ENCODE results near the gene GPC1.

The GPC1 gene

DNA sequence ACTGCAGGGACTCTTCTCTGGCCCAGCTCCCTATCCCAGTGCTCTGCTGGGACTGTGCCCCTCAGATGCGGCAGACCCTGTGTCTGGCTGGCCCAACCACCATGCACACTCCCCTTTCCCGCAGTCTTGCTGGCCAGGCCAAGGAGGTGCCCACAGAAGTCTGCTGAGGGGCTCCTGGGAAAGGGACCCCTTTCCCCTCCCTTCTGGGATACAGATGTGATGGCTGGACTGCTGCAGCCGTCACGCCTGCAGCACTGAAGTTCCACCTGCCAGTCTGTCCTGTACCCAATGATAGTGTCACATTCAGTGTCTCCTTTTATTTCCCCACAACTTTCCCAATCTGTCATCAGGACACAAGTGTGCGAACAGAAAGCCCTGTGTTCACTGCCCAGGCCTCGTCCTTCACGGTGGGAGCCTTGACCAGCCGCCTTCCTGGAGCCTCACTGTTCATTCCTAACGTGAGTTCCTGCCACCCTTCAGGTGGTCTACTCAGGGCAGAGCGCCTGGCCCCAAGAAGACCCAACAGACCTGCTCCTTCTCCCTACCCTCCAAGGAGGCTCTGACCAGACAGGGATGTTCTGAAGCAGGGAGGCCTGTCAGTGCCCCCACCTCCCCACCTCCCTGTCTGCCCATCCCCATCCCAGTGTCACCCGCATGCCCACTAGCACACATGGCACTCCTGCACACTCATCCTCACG lies 75.2 kb downstream of the GPC1 start:
- Histone ChIP-seq H3K27ac (ENCODE audit: low read depth, low read length) (no peak overlapping the region), H3K4me1 (ENCODE audit: control insufficient read depth, insufficient read depth, low read length) (no peaks in the 10 kb centered on the region), H3K9me3 (ENCODE audit: control insufficient read depth, insufficient read depth, low read length) (no peaks in the 10 kb centered on the region), H3K9ac (ENCODE audit: low read depth, low read length) (no peak overlapping the region), H3K27me3 (ENCODE audit: control insufficient read depth, insufficient read depth, low read length) (no peaks in the 10 kb centered on the region), H3K36me3 (ENCODE audit: control insufficient read depth, insufficient read depth, low read length) (no peaks in the 10 kb centered on the region), H3K4me3 (ENCODE audit: low read depth, low read length) (no peak overlapping the region)

DNA sequence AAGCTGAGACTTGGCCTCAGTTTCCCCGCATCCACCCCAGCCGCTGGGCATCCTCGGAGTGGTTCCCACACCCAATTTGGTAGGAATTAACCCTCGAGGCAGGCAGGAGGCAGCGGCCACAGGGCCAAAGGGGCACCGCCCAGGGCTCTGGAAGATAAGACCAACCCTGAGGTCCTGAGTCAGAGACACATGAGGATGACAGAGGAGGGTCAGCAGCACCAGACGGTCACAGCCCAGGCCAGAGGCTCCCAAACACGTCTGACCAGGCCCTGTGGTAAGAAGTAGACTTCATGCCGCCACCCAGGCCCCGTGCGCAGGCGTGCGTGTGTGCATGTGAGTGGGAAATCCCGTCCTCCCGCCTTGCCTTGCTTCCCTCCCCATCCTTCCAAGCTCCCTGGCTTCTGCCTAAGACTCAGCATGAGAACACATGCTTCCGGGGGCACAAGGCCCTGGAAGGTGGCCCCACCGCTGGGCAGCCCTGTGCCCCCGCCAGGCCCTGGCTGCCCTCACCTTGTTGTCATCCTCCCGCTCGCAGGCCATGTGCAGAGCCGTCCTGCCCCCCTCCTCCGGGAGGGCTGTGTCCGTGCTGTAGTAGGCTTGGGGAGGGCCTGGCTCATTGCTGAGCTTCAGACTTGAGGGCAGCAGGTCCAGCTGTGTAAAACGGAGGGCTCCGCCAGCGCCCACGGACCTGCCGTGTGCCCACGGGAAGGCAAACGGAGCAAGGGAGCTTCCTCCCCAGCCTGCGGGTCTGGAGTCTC lies 76.1 kb downstream of the GPC1 start:
- no peaks in the 10 kb centered on the region for H3K9me3 ChIP-seq (ENCODE audit: control insufficient read depth, insufficient read depth, low read length)
- H3K27me3 ChIP-seq (ENCODE audit: control insufficient read depth, insufficient read depth, low read length), result no peaks in the 10 kb centered on the region
- no peak overlapping the region for H3K27ac ChIP-seq (ENCODE audit: low read depth, low read length)
- no peak overlapping the region for H3K4me3 ChIP-seq (ENCODE audit: low read depth, low read length)
- H3K9ac ChIP-seq (ENCODE audit: low read depth, low read length), result no peak overlapping the region
- H3K36me3 ChIP-seq (ENCODE audit: control insufficient read depth, insufficient read depth, low read length), result no peaks in the 10 kb centered on the region
- H3K4me1 ChIP-seq (ENCODE audit: control insufficient read depth, insufficient read depth, low read length), result no peaks in the 10 kb centered on the region

DNA sequence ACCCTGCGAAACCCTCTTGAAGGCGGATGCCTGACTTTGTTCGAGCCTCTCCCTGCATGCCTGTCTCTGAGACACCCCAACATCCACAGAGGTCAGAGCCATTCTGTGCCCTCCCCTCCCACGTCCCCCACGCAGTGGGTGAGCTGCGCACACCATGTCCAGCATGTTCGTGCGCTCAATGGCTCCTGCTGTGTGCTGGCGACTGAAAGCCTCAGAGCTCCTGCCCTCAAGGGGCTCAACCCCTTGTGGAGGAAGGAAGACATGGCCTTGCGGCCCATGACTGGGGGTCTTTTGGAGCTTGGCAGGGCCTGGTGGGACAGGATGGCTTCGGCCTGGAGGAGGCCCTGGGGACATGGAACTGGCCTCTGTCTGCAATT lies 76.6 kb downstream of the GPC1 start:
- Histone ChIP-seq H3K9me3 (ENCODE audit: control insufficient read depth, insufficient read depth, low read length) (no peaks in the 10 kb centered on the region), H3K36me3 (ENCODE audit: control insufficient read depth, insufficient read depth, low read length) (no peaks in the 10 kb centered on the region), H3K27ac (ENCODE audit: low read depth, low read length) (no peak overlapping the region), H3K4me1 (ENCODE audit: control insufficient read depth, insufficient read depth, low read length) (no peaks in the 10 kb centered on the region), H3K4me3 (ENCODE audit: low read depth, low read length) (no peak overlapping the region), H3K9ac (ENCODE audit: low read depth, low read length) (no peak overlapping the region), H3K27me3 (ENCODE audit: control insufficient read depth, insufficient read depth, low read length) (no peaks in the 10 kb centered on the region)

DNA sequence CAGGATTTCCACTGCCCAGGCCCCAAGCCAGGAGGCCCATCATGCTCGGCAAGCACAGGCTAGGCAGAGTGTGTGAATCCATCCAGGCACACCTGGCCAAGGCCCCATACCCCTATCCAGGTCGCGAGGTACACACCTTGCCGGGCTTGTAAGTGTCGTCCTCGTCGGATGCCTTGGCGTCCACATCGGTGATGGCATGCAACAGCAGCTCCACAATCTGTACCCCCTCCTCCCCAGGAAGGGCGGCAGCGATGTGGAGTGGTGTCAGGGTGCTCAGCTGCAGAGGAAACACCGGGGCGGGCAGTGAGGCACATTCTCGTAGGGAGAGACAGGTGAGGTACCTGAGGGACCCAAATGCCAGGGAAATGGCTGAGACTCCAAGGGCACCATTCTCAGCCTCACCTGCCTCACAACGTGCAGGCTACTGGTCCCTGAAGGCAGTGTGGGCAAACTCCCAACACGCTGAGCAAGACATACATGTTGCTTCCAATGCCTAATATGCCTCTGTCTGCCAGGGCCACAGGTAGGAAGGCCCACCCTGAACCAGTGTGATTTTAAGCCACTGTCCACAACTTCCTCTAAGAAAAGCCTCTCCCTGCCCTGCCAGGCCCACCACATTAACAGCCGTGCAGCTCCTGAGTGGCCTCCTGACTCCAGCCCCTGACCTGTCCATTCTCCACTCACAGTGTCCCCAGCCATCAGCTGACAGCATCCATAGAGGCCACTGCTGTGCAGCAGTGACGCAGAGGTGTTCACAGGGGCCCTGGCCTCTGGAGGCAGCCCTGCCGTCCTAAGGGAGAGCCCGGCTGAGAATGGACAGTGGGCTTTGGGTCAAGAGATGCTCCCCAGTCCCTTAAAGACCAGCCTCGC lies 77.4 kb downstream of the GPC1 start:
- Histone ChIP-seq H3K27me3 (ENCODE audit: control insufficient read depth, insufficient read depth, low read length) (no peaks in the 10 kb centered on the region), H3K4me1 (ENCODE audit: control insufficient read depth, insufficient read depth, low read length) (no peaks in the 10 kb centered on the region), H3K9me3 (ENCODE audit: control insufficient read depth, insufficient read depth, low read length) (no peaks in the 10 kb centered on the region), H3K4me3 (ENCODE audit: low read depth, low read length) (no peak overlapping the region), H3K36me3 (ENCODE audit: control insufficient read depth, insufficient read depth, low read length) (no peaks in the 10 kb centered on the region), H3K9ac (ENCODE audit: low read depth, low read length) (no peak overlapping the region), H3K27ac (ENCODE audit: low read depth, low read length) (no peak overlapping the region)

DNA sequence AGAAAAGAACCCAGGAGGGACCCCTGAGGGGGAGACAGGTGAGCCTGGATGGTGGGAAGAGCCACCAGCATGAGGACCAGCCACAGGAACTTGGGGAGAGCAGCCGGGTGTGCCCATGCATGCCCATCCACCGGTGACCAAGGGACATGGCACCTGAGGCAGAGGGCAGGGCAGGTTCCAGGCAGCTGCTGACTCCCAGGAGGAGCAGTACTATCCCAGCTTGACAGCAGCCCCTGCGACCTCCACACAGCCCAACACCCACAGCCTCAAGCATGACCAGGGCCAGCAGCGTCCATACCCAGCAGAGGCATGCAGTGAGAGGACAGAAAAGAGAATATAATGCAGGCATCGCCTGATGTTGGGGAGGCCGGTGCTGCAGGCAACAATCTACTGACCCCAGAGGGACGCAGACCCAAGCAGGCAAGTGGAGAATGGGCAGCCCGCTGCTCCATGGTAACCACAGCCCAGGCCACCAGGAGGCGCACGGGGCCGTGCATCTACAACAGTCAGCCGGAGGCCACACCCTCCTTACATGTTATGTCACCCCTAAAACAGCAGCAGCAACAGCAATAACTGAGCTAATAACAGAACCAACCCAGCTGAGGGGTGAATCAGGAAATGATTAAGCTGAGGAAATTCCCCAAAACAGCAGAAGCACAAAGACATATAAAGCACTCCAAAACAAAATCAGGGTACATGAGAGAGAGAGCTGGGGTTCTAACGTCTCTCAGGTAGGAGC lies 78.3 kb downstream of the GPC1 start:
- no peak overlapping the region for H3K9ac ChIP-seq (ENCODE audit: low read depth, low read length)
- no peak overlapping the region for H3K4me3 ChIP-seq (ENCODE audit: low read depth, low read length)
- H3K9me3 ChIP-seq (ENCODE audit: control insufficient read depth, insufficient read depth, low read length), result no peaks in the 10 kb centered on the region
- H3K4me1 ChIP-seq (ENCODE audit: control insufficient read depth, insufficient read depth, low read length), result no peaks in the 10 kb centered on the region
- no peak overlapping the region for H3K27ac ChIP-seq (ENCODE audit: low read depth, low read length)
- H3K27me3 ChIP-seq (ENCODE audit: control insufficient read depth, insufficient read depth, low read length), result peaks cover 6% of the 10 kb centered on the region
- H3K36me3 ChIP-seq (ENCODE audit: control insufficient read depth, insufficient read depth, low read length), result no peaks in the 10 kb centered on the region

DNA sequence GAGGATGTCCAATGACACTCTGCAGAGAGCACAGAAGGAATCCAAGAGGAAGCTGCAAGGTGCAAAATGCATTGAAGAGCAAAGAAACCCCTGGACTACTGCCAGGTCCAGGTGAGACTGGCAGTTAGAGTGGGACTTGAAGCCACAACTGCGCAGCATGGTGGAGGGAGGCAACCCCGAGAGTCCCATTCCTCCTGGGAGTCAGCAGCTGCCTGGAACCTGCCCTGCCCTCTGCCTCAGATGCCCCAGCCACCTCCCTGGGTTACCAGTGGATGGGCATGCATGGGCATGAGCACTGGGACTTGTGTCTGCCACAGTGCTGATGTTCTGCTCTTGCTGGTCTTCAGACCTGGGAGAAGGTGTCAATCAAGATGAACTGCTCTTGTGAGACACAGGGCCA lies 79.2 kb downstream of the GPC1 start:
- no peak overlapping the region for H3K9ac ChIP-seq (ENCODE audit: low read depth, low read length)
- no peak overlapping the region for H3K27ac ChIP-seq (ENCODE audit: low read depth, low read length)
- H3K27me3 ChIP-seq (ENCODE audit: control insufficient read depth, insufficient read depth, low read length), result peaks cover 15% of the 10 kb centered on the region
- no peaks in the 10 kb centered on the region for H3K9me3 ChIP-seq (ENCODE audit: control insufficient read depth, insufficient read depth, low read length)
- H3K4me3 ChIP-seq (ENCODE audit: low read depth, low read length), result no peak overlapping the region
- H3K36me3 ChIP-seq (ENCODE audit: control insufficient read depth, insufficient read depth, low read length), result no peaks in the 10 kb centered on the region
- 0 out of 2 replicates have a peak, but pooled peaks cover 3% of the 10 kb centered on the region for H3K4me1 ChIP-seq (ENCODE audit: control insufficient read depth, insufficient read depth, low read length)

DNA sequence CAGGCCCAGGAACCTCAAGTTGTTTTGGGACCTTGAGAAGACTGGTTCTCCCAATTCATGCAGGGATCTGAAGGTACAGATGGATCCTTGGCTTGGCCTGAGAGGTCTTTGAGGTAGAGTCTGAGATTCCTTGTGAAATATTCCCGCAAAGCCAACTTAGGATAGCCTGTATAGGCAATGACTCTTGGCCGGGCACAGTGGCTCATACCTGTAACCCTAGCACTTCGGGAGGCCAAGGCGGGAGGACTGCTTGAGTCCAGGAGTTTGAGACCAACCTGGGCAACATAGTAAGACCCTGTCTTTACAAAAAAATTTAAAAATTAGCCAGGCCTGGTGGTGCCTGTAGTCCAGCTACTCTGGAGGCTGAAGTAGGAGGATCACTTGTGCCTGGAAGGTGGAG lies 81.9 kb downstream of the GPC1 start:
- no peak overlapping the region for H3K27ac ChIP-seq (ENCODE audit: low read depth, low read length)
- H3K4me3 ChIP-seq (ENCODE audit: low read depth, low read length), result no peak overlapping the region
- peaks cover 6% of the 10 kb centered on the region; the same call in 1 of the 2 replicates for H3K4me1 ChIP-seq (ENCODE audit: control insufficient read depth, insufficient read depth, low read length)
- H3K9me3 ChIP-seq (ENCODE audit: control insufficient read depth, insufficient read depth, low read length), result 0 out of 2 replicates have a peak, but pooled peaks cover 1% of the 10 kb centered on the region
- H3K9ac ChIP-seq (ENCODE audit: low read depth, low read length), result no peak overlapping the region
- H3K27me3 ChIP-seq (ENCODE audit: control insufficient read depth, insufficient read depth, low read length), result peaks cover 28% of the 10 kb centered on the region
- no peaks in the 10 kb centered on the region for H3K36me3 ChIP-seq (ENCODE audit: control insufficient read depth, insufficient read depth, low read length)

Data from HUES48 (cell line).